Cardiac muscle cell (in vitro differentiated cells and primary cell): ENCODE data around the gene LDLR. TPM values are rescaled to one million over a fixed set of nuclear protein-coding genes. Genes with fewer than 3 reads are reported as not detected.
"Not testable (repeated sequence)": the region's sequence is repeated elsewhere in the genome, so short reads cannot be mapped to it uniquely, and the experiment has no call there.

Experiments
- DNase-seq, 2 donors: peaks; one replicate each; pipeline versions ENCODE4 v3.0.0 to v3.0.0-alpha.2; 2010 to 2017; ENCODE audit warnings: low read depth in 1 of 2, low spot score in 1 of 2
- H3K27ac ChIP-seq: fragments of 200-600 bp; sonication (generic); 2 replicates; pipeline ENCODE4 v1.5.1; 2016
- H3K27me3 ChIP-seq: fragments of 200-600 bp; sonication (generic); 2 replicates; pipeline ENCODE4 v1.6.0; 2016; ENCODE audit warnings: control low read depth
- H3K36me3 ChIP-seq: fragments of 200-600 bp; sonication (generic); 2 replicates; pipeline ENCODE4 v1.5.1; 2016; ENCODE audit warnings: control low read depth
- H3K4me1 ChIP-seq: fragments of 200-600 bp; sonication (generic); 2 replicates; pipeline ENCODE4 v1.8.1; 2017; ENCODE audit warnings: low read depth, mild to moderate bottlenecking, mixed run types
- H3K4me3 ChIP-seq: fragments of 200-600 bp; sonication (generic); 2 replicates; pipeline ENCODE4 v1.5.1; 2016; ENCODE audit warnings: mild to moderate bottlenecking
- H3K9me3 ChIP-seq: fragments of 200-600 bp; sonication (generic); 2 replicates; pipeline ENCODE4 v1.5.1; 2017; ENCODE audit warnings: low read depth, mild to moderate bottlenecking, control low read depth
- polyA plus RNA-seq: library from polyadenylated mRNA; unstranded; fragments of >200 nt; fragmentation: Nextera tagmentation; extraction: Ambion mirVana; gene quantifications from 2 replicates; pipeline ENCODE4 v1.2.1, GENCODE V29; 2016
- total RNA-seq: library from RNA; depleted of rRNA; stranded (reverse); fragments of >200 nt; gene quantifications from 2 replicates; pipeline ENCODE4 v1.2.3, GENCODE V29; 2016
- TF ChIP-seq, protein P1 (sequence below): IDR thresholded peaks from 2 replicates; pipeline ENCODE4 v1.5.1; 2012; ENCODE audit warnings: low read depth, mild to moderate bottlenecking, low read length

Gene LDLR
- total and polyA plus RNA-seq, 2 experiments from 2014 or later: 98.6 to 107 TPM

DNA sequence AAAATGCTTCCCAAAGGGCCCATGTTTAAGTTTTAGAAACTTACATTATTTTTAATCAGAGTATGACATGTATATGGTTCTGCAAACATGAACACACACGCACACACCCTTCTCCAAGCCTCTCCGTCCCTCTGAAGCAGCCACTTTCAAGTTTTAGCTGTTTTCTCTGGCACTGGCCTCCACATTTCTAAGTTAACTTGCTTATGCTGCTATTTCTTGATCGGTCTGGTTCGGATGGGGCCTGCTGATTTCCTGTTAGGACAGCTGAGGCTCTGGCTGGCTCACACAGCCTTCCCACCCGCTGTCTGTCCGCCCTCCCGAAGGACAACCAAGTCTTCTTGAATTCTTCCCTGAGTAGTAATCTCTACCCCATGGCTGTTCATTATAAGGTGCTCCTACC lies 61.9 kb downstream of the LDLR start:
- TF ChIP-seq, protein P1, sequence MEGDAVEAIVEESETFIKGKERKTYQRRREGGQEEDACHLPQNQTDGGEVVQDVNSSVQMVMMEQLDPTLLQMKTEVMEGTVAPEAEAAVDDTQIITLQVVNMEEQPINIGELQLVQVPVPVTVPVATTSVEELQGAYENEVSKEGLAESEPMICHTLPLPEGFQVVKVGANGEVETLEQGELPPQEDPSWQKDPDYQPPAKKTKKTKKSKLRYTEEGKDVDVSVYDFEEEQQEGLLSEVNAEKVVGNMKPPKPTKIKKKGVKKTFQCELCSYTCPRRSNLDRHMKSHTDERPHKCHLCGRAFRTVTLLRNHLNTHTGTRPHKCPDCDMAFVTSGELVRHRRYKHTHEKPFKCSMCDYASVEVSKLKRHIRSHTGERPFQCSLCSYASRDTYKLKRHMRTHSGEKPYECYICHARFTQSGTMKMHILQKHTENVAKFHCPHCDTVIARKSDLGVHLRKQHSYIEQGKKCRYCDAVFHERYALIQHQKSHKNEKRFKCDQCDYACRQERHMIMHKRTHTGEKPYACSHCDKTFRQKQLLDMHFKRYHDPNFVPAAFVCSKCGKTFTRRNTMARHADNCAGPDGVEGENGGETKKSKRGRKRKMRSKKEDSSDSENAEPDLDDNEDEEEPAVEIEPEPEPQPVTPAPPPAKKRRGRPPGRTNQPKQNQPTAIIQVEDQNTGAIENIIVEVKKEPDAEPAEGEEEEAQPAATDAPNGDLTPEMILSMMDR: no peak
- no peak overlapping the region for H3K4me3 ChIP-seq
- H3K36me3 ChIP-seq: no peaks in the 10 kb centered on the region
- H3K4me1 ChIP-seq: no peaks in the 10 kb centered on the region
- no peak overlapping the region for H3K27ac ChIP-seq
- no peaks in the 10 kb centered on the region for H3K9me3 ChIP-seq
- no peaks in the 10 kb centered on the region for H3K27me3 ChIP-seq
- no peak for DNase-seq

DNA sequence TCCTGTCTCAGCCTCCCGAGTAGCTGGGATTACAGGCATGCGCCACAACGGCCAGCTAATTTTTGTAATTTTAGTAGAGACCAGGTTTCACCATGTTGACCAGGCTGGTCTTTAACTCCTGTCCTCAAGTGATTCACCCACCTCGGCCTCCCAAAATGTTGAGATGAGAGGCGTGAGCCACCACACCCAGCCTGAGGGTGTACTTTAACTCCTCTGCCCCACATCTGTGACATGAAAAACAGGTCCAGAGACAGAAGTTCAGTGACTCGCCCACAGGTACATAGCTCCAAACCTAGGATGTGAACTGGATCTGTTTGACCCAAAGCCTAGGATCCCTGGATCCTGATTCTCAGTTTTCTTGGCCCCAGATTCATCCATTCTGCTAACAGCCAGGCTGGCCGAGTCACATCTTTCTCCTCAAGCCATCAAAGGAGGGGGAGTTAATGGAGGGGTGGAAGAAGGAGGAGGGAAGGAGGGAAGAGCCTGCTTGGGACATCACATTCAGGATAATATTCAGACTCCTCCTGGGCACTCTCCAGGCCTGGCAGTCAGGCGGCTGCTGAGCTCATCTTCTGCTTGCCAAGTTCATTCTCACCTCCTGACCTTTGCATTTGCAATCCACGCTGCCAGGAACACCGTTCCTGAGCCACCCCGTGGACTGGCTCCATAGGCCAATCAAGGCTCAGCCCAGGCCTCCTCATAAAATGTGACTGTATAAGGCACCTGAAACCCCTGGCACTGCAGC lies 63.2 kb downstream of the LDLR start:
- TF ChIP-seq, protein P1: no peak
- H3K27ac ChIP-seq: no peak overlapping the region
- DNase-seq: peak in 1 of 2 donors; percentile 86
- H3K9me3 ChIP-seq: no peaks in the 10 kb centered on the region
- no peaks in the 10 kb centered on the region for H3K27me3 ChIP-seq
- H3K4me1 ChIP-seq: peaks cover 3% of the 10 kb centered on the region
- no peak overlapping the region for H3K4me3 ChIP-seq
- H3K36me3 ChIP-seq: no peaks in the 10 kb centered on the region

DNA sequence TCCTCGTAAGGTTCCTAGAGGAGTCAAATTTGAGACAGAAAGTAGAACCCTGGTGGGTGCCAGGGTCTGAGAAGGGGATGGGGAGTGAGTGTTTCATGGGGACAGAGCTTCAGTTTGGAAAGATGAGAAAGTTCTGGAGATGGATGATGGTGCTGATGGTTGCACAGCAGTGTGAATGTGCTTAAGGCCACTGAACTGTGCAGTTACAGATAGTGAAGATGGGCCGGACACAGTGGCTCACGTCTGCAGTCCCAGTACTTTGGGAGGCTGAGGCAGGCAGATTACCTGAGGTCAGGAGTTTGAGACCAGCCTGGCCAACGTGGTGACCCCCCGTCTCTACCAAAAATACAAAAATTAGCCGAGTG lies 65.4 kb downstream of the LDLR start:
- Histone ChIP-seq H3K36me3 (no peaks in the 10 kb centered on the region), H3K27me3 (no peaks in the 10 kb centered on the region), H3K4me3 (peak overlapping the region; percentile 61), H3K4me1 (peaks cover 12% of the 10 kb centered on the region), H3K27ac (no peak overlapping the region), H3K9me3 (no peaks in the 10 kb centered on the region)
- DNase-seq: no peak
- TF ChIP-seq, protein P1: no peak

DNA sequence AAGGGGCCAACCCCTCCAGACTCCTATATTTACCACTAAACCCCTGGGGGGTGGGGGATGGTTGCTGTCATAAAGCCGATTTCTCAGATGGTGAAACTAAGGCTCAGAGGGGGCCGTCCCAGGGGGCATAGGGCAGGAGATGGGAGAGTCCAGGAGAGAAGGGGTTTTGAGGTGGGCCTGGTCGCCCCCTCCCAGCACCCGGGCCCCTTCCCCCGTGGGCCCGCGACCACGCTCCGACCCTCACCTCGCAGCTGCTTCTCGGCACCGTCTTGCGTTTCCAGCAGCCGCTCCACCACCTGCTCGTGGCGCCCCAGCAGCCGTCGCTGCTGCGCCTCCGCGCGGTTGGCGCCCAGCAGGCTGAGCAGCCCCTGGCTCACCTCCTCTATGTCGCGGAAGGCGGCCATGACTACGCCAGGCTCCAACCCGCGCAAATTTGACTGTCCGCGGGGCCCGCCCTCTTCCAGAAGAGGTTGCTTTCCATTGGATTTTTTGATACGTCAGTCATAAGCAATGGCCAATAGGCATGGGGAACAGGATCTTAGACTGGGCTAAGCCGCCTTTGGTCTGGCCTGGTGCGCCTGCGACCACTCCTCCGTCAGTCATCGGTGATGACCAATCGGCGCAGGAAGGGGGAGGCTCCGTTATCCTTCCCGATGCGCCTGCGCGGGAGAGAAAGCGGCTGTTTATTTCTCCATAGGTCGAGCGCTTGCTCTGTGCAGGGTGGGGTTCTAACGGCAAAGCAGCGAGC lies 66.3 kb downstream of the LDLR start, which contains the start of gene SPC24:
Gene SPC24 (minus strand): TSS at position 410 of the 748 bp plus-strand sequence. CDS start 6 bp downstream, at position 404.
- TF ChIP-seq, protein P1: no peak
- H3K4me1 ChIP-seq: peaks cover 17% of the 10 kb centered on the region
- peak; percentile 98 to 99 for DNase-seq
- no peaks in the 10 kb centered on the region for H3K36me3 ChIP-seq
- peak within 1 kb of the TSS; percentile 1 for H3K27ac ChIP-seq
- no peaks in the 10 kb centered on the region for H3K27me3 ChIP-seq
- H3K9me3 ChIP-seq: no peaks in the 10 kb centered on the region
- peak within 1 kb of the TSS; percentile 61 for H3K4me3 ChIP-seq

DNA sequence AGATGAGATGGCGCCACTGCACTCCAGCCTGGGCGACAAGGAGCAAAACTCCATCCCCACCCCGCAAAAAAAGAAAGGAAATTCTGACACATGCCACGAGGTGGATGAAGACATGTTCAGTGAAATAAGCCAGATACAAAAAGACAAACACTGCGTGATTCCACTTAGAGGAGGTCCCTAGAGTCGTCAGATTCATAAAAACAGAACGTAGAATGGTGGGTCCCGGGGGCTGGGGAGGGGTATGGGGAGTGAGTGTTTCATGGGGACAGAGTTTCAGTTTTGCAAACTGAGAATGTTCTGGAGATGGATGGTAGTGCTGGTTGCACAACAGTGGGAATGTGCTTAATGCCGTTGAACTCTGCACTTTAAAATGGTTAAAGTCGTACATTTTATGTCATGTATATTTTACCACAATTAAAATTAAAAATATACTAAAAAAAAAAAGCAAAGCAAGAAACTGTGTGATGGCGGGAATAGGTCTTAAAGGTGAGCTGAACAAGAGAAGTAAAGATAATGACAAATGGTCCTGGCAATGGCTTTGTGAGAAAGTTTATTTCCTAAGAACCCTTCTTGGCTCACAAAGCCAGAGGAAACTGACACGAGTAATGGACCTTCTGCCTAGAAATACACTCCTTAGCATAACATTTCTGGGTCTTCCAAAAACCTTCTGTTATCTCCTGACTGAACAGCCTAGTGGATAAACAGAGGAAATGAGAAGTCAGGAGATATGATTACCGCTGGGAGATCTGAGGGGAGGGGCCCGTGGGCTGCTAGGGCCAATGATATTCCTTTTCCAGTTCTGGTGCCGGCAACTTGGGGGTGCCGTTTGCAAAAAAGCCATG lies 70.6 kb downstream of the LDLR start:
- H3K27ac ChIP-seq: peak overlapping the region; percentile 36
- H3K36me3 ChIP-seq: no peaks in the 10 kb centered on the region
- TF ChIP-seq, protein P1: no peak
- H3K9me3 ChIP-seq: no peaks in the 10 kb centered on the region
- H3K4me1 ChIP-seq: peaks cover 25% of the 10 kb centered on the region
- peak in 1 of 2 donors; percentile 78 for DNase-seq
- no peak overlapping the region for H3K4me3 ChIP-seq
- no peaks in the 10 kb centered on the region for H3K27me3 ChIP-seq

DNA sequence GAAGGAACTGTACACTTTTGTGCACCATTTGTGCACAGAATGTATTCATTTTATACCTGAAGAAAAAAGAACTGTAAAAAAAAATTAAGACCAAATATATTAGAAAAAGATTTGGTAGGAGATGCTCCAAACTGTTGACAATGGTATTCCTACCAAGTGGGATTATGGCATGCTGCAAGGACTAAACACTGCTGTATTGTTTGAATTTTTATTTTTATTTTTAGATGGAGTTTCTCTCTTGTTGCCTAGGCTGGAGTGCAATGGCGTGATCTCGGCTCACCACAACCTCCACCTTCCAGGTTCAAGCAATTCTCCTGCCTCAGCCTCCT lies 71.1 kb downstream of the LDLR start:
- H3K4me1 ChIP-seq: peaks cover 26% of the 10 kb centered on the region
- H3K27me3 ChIP-seq, DNase-seq, H3K4me3 ChIP-seq, H3K36me3 ChIP-seq, H3K9me3 ChIP-seq, H3K27ac ChIP-seq: not testable (repeated sequence)
